ENCODE results near the gene SETDB1.

Gene SETDB1

DNA sequence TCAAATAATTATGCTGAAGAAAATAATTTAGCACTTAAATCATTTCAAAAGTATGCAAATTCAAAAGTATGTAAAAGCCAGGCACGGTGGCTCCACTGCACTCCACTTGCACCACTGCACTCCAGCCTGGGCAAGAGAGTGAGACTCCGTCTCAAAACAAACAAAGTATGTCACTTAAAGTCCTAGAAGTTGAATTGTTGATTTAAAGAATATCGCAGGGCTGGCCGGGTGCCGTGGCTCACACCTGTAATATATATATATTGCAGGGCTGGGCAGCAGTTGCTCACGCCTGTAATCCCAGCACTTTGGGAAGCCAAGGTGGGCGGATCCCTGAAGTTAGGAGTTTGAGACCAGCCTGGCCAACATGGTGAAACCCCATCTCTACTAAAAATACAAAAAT, 8.8 kb upstream of the SETDB1 start (continued):
- TF ChIP-seq ZEB2 (tag by site-specific recombination; IDR thresholded peaks at IDR 0.05) (no peak), KLF8 (tag by site-specific recombination; IDR thresholded peaks at IDR 0.05) (no peak), ZNF146 (tag by site-specific recombination; IDR thresholded peaks at IDR 0.05) (no peak), ZNF221 (tag by site-specific recombination; IDR thresholded peaks at IDR 0.05; ENCODE audit: borderline replicate concordance) (no peak), REPIN1 (tag by site-specific recombination; IDR thresholded peaks at IDR 0.05; ENCODE audit: low read depth) (no peak), ZXDB (tag by site-specific recombination; IDR thresholded peaks at IDR 0.05) (no peak), ZNF23 (tag by site-specific recombination; IDR thresholded peaks at IDR 0.05; ENCODE audit: borderline replicate concordance) (no peak), ZNF223 (tag by site-specific recombination; IDR thresholded peaks at IDR 0.05) (no peak), ZNF510 (tag by site-specific recombination; IDR thresholded peaks at IDR 0.05; ENCODE audit: insufficient replicate concordance) (no peak)

DNA sequence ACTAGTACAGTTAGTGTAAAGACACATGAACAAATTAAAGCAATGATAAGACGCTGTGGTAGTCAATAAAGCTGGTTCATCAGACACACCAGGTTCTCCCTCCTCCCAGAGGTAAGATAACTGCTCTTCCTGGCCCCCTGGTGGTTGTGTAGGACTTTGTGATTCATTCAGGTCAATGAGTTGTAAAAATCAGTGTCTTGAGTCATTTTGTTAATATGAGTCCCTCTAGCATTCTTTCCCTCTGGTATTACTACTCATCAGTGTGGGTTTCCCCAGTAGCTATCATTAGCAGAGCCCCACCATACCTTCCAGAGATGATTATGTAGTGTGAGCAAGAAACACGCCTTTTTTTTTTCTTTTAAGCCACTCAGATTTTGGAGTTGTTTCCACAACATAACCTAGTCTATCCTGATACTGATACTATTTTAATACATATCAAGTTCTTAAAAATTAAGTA, 3.6 kb upstream of the SETDB1 start:
- TF ChIP-seq ZEB2 (tag by site-specific recombination; IDR thresholded peaks at IDR 0.05) = peak; percentile 50; the same call in 1 of the 2 replicates
- TF ChIP-seq, protein P1, sequence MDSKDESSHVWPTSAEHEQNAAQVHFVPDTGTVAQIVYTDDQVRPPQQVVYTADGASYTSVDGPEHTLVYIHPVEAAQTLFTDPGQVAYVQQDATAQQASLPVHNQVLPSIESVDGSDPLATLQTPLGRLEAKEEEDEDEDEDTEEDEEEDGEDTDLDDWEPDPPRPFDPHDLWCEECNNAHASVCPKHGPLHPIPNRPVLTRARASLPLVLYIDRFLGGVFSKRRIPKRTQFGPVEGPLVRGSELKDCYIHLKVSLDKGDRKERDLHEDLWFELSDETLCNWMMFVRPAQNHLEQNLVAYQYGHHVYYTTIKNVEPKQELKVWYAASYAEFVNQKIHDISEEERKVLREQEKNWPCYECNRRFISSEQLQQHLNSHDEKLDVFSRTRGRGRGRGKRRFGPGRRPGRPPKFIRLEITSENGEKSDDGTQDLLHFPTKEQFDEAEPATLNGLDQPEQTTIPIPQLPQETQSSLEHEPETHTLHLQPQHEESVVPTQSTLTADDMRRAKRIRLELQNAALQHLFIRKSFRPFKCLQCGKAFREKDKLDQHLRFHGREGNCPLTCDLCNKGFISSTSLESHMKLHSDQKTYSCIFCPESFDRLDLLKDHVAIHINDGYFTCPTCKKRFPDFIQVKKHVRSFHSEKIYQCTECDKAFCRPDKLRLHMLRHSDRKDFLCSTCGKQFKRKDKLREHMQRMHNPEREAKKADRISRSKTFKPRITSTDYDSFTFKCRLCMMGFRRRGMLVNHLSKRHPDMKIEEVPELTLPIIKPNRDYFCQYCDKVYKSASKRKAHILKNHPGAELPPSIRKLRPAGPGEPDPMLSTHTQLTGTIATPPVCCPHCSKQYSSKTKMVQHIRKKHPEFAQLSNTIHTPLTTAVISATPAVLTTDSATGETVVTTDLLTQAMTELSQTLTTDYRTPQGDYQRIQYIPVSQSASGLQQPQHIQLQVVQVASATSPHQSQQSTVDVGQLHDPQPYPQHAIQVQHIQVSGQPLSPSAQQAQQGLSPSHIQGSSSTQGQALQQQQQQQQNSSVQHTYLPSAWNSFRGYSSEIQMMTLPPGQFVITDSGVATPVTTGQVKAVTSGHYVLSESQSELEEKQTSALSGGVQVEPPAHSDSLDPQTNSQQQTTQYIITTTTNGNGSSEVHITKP (tag by site-specific recombination; IDR thresholded peaks at IDR 0.05) = 0 out of 2 replicates have a peak, but pooled peaks have one; percentile 6
- TF ChIP-seq, protein P2, sequence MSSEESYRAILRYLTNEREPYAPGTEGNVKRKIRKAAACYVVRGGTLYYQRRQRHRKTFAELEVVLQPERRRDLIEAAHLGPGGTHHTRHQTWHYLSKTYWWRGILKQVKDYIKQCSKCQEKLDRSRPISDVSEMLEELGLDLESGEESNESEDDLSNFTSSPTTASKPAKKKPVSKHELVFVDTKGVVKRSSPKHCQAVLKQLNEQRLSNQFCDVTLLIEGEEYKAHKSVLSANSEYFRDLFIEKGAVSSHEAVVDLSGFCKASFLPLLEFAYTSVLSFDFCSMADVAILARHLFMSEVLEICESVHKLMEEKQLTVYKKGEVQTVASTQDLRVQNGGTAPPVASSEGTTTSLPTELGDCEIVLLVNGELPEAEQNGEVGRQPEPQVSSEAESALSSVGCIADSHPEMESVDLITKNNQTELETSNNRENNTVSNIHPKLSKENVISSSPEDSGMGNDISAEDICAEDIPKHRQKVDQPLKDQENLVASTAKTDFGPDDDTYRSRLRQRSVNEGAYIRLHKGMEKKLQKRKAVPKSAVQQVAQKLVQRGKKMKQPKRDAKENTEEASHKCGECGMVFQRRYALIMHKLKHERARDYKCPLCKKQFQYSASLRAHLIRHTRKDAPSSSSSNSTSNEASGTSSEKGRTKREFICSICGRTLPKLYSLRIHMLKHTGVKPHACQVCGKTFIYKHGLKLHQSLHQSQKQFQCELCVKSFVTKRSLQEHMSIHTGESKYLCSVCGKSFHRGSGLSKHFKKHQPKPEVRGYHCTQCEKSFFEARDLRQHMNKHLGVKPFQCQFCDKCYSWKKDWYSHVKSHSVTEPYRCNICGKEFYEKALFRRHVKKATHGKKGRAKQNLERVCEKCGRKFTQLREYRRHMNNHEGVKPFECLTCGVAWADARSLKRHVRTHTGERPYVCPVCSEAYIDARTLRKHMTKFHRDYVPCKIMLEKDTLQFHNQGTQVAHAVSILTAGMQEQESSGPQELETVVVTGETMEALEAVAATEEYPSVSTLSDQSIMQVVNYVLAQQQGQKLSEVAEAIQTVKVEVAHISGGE (tag by site-specific recombination; conservative IDR thresholded peaks at IDR 0.05; ENCODE audit: low read depth) = no peak
- TF ChIP-seq SP7 (tag by site-specific recombination; IDR thresholded peaks at IDR 0.05) = peak; percentile 57
- TF ChIP-seq ZNF654 (tag by site-specific recombination; IDR thresholded peaks at IDR 0.05; ENCODE audit: low read depth) = peak; percentile 55
- no peak for TF ChIP-seq ZFP69B (tag by site-specific recombination; IDR thresholded peaks at IDR 0.05)
- no peak for TF ChIP-seq BCL11B (tag by site-specific recombination; IDR thresholded peaks at IDR 0.05; ENCODE audit: low read depth)
- 0 out of 2 replicates have a peak, but pooled peaks have one; percentile 28 for TF ChIP-seq TRIM28 (IDR thresholded peaks at IDR 0.05; ENCODE audit: borderline replicate concordance, low read length)
- TF ChIP-seq GFI1B (tag by site-specific recombination; IDR thresholded peaks at IDR 0.05) = peak; percentile 90
- TF ChIP-seq ZNF184 (tag by site-specific recombination; IDR thresholded peaks at IDR 0.05) = 0 out of 2 replicates have a peak, but pooled peaks have one; percentile 18
- peak; percentile 33 for TF ChIP-seq ZNF10 (tag by site-specific recombination; IDR thresholded peaks at IDR 0.05)
- TF ChIP-seq ZNF660 (tag by site-specific recombination; IDR thresholded peaks at IDR 0.05) = peak; percentile 79
- TF ChIP-seq, protein P3, sequence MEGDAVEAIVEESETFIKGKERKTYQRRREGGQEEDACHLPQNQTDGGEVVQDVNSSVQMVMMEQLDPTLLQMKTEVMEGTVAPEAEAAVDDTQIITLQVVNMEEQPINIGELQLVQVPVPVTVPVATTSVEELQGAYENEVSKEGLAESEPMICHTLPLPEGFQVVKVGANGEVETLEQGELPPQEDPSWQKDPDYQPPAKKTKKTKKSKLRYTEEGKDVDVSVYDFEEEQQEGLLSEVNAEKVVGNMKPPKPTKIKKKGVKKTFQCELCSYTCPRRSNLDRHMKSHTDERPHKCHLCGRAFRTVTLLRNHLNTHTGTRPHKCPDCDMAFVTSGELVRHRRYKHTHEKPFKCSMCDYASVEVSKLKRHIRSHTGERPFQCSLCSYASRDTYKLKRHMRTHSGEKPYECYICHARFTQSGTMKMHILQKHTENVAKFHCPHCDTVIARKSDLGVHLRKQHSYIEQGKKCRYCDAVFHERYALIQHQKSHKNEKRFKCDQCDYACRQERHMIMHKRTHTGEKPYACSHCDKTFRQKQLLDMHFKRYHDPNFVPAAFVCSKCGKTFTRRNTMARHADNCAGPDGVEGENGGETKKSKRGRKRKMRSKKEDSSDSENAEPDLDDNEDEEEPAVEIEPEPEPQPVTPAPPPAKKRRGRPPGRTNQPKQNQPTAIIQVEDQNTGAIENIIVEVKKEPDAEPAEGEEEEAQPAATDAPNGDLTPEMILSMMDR (tag by site-specific recombination; IDR thresholded peaks at IDR 0.05) = peak; percentile 52
- TF ChIP-seq, protein P4, sequence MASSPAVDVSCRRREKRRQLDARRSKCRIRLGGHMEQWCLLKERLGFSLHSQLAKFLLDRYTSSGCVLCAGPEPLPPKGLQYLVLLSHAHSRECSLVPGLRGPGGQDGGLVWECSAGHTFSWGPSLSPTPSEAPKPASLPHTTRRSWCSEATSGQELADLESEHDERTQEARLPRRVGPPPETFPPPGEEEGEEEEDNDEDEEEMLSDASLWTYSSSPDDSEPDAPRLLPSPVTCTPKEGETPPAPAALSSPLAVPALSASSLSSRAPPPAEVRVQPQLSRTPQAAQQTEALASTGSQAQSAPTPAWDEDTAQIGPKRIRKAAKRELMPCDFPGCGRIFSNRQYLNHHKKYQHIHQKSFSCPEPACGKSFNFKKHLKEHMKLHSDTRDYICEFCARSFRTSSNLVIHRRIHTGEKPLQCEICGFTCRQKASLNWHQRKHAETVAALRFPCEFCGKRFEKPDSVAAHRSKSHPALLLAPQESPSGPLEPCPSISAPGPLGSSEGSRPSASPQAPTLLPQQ (tag by site-specific recombination; IDR thresholded peaks at IDR 0.05) = no peak; the same call in 1 of the 2 replicates
- H3K9me3 ChIP-seq (ENCODE audit: control insufficient read depth, insufficient read depth, low read depth, low read length) = no peaks in the 10 kb centered on the region
- H3K4me1 ChIP-seq (ENCODE audit: control insufficient read depth, insufficient read depth, low read length) = no peaks in the 10 kb centered on the region
- H3K36me3 ChIP-seq (ENCODE audit: control insufficient read depth in 2 of 2, insufficient read depth in 1 of 2, low read length in 2 of 2) = peaks cover 0 to 2% of the 10 kb centered on the region in 2 experiments; a peak in 1 of 3 replicates
- ChIA-PET POLR2A (no interaction called here), CTCF (interaction anchor here (0.6 to 2.4 kb wide), 33 partner anchors 9 to 459 kb away, joined by 3 to 26 read pairs (median 4); partner anchors contain the start of gene CTXND2)
- H3K4me3 ChIP-seq (ENCODE audit: low read depth, low read length) = no peak overlapping the region
- H3K27ac ChIP-seq (ENCODE audit: extremely low read depth, low read depth, low read length) = no peak overlapping the region

All from HEK293 (cell line).